RWPE2 (cell line): ENCODE results near the gene COL4A2.

Experiments used
- ATAC-seq: fragments of 200-7000 bp; cut with Tn5 transposase; 3 replicates; pipeline ENCODE4 v1.9.1; 2021; ENCODE audit warnings: low read depth
- DNase-seq: peaks from one replicate; pipeline ENCODE4 v3.0.0-alpha.2; 2020; ENCODE audit warnings: low spot score
- H3K27ac ChIP-seq: fragments of 450-650 bp; 2 replicates; pipeline ENCODE4 v1.5.1; 2017; ENCODE audit warnings: mild to moderate bottlenecking; ENCODE audit not compliant: poor library complexity, severe bottlenecking
- H3K27me3 ChIP-seq: fragments of 250-450 bp; sonication (Bioruptor Pico); 2 replicates; pipeline ENCODE4 v1.5.1; 2021; ENCODE audit warnings: mild to moderate bottlenecking, moderate library complexity; ENCODE audit not compliant: insufficient read depth, poor library complexity, severe bottlenecking
- H3K36me3 ChIP-seq: fragments of 250-450 bp; sonication (Bioruptor Pico); 2 replicates; pipeline ENCODE4 v1.5.1; 2020; ENCODE audit warnings: low read depth, mild to moderate bottlenecking, moderate library complexity
- H3K4me1 ChIP-seq: fragments of 250-450 bp; sonication (Bioruptor Pico); 2 replicates; pipeline ENCODE4 v1.5.1; 2021; ENCODE audit warnings: mild to moderate bottlenecking, moderate library complexity; ENCODE audit not compliant: insufficient read depth, poor library complexity, severe bottlenecking
- H3K4me3 ChIP-seq: fragments of 250-450 bp; sonication (Bioruptor Pico); 2 replicates; pipeline ENCODE4 v1.5.1; 2021; ENCODE audit warnings: mild to moderate bottlenecking, moderate library complexity; ENCODE audit not compliant: severe bottlenecking
- H3K9me3 ChIP-seq: fragments of 250-450 bp; sonication (Bioruptor Pico); 2 replicates; pipeline ENCODE4 v1.5.1; 2021; ENCODE audit warnings: mild to moderate bottlenecking, moderate library complexity; ENCODE audit not compliant: severe bottlenecking
- CTCF ChIP-seq: fragments of 450-650 bp; IDR thresholded peaks from one replicate; pipeline ENCODE4 v1.5.1; 2017; ENCODE audit warnings: mild to moderate bottlenecking, moderate library complexity; ENCODE audit not compliant: poor library complexity, severe bottlenecking

The COL4A2 gene

DNA sequence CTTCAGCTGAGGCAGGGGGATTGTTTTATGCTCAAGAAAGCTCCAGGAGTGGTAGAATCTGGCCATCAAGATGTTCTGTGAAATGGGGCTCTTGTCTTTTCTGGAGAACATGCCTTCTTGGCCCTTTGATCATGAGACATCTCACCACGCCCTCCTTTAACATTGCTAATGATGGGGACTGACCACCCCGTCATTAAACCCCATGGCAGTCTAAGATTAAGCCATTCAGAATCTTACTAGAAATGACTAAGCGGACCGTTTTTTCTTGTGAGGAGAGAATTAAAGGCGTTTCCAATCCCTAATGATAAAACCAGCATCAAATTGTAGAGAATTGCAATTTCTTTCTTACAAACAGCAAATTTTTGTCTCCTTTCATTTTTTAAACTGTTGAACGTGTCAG, 89.4 kb downstream of the COL4A2 start:
- Histone ChIP-seq H3K4me1 (peaks cover 16% of the 10 kb centered on the region), H3K27ac (peak overlapping the region; percentile 89), H3K9me3 (no peaks in the 10 kb centered on the region), H3K27me3 (no peaks in the 10 kb centered on the region), H3K36me3 (peaks cover 9% of the 10 kb centered on the region; the same call in 1 of the 2 replicates), H3K4me3 (no peak overlapping the region)
- TF ChIP-seq CTCF: no peak
- DNase-seq (no peak), ATAC-seq (peak; percentile 33)

- no peaks in the 10 kb centered on the region for H3K9me3 ChIP-seq
- TF ChIP-seq CTCF: no peak
- H3K36me3 ChIP-seq: peaks cover 9% of the 10 kb centered on the region; the same call in 1 of the 2 replicates
- peak overlapping the region; percentile 89 for H3K27ac ChIP-seq
- no peaks in the 10 kb centered on the region for H3K27me3 ChIP-seq
- no peak overlapping the region for H3K4me3 ChIP-seq
- ATAC-seq (peak; percentile 100), DNase-seq (peak; percentile 84)
- H3K4me1 ChIP-seq: peaks cover 16% of the 10 kb centered on the region
Observed at GRCh38 chr13:110396913-110397381, 89.9 kb downstream of the COL4A2 start.

DNA sequence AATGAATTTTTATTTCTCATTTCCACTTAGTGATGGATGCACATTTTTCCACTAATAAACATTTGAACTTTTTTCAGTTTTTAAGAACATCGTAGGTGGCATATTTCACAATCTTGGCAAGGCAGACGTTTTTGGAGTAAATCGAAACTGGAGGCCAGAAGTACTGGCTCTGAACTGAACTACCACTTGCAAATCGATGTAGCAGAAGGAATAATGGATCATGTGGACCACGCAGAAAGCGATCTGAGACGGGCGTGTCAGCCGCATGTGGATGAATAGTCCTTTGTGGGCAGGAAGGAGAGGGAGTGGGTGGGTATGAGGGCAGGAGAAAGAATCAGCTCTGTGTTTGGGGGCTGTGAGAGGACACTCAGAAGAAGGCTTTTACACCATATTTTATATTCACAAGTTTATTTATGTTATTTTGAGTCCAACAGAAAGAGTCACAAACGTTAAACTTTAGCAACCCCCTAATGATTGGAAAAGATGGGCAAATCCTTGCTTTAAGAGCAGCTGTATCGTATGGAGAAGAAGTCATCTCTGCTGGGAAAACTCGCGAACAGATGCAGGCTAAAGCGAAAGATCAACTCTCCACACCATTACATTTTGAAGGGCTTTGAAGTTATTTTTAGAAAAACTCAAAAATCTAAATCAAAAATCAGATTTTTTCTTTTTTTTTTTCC, 90.5 kb downstream of the COL4A2 start:
- Histone ChIP-seq H3K27ac (peak overlapping the region; percentile 89), H3K4me1 (peaks cover 16% of the 10 kb centered on the region), H3K27me3 (no peaks in the 10 kb centered on the region), H3K9me3 (no peaks in the 10 kb centered on the region), H3K4me3 (no peak overlapping the region), H3K36me3 (peaks cover 9% of the 10 kb centered on the region; the same call in 1 of the 2 replicates)
- no peak for DNase-seq
- ATAC-seq: no peak
- no peak for TF ChIP-seq CTCF

DNA sequence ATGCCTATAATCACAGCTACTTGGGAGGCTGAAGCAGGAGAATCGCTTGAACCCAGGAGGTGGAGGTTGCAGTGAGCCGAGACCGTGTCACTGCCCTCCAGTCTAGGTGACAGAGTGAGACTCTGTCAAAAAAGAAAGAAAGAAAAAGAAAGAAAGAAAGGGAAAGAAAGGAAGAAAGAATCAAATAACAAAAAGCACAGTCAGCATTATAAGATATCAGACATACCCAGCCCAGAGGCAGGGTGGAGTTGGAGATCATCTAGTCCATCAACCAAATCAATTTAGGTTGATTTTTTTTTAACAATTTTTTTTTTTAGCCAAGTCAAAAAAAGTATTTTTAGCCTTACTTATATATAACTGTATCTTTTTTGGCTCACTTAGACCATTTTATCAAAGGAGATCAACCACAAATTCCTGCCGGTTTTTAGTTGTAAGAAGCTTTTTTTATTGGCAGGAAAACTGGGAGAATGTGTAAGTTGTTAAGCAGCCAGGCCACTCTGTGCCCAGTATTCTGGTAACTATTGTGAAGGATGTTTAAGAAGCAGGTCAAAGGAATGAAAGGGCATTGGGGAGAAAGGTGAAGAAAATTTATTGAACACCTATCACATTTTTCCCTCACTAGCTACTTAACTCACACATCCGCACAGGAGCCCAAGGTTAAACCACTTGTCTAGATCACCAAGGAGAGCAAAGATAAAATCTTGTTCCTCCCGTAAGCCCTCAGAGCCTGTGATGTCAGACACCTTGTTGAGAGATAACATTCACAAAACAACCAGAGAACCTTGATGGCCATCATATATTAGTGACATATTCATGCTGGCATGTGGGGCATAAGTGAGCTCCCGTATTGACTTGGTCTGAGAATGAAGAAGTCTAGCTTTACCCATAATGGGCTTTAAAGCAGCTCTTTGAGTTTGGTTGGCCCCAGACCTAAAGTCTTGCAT, 91.8 kb downstream of the COL4A2 start:
- DNase-seq: no peak
- Histone ChIP-seq H3K36me3 (peaks cover 9% of the 10 kb centered on the region; the same call in 1 of the 2 replicates), H3K27ac (peak overlapping the region; percentile 89), H3K4me1 (peaks cover 17% of the 10 kb centered on the region), H3K4me3 (no peak overlapping the region), H3K9me3 (no peaks in the 10 kb centered on the region), H3K27me3 (no peaks in the 10 kb centered on the region)
- ATAC-seq: no peak
- no peak for TF ChIP-seq CTCF
